PC-3 (cell line): ENCODE measurements around the gene TAOK2.

ENCODE experiments used
- CTCF ChIP-seq: fragments of 300-600 bp; sonication (generic); conservative IDR thresholded peaks from 2 replicates; pipeline ENCODE4 v1.5.1; 2017; ENCODE audit warnings: antibody characterized with exemption, low read depth, mild to moderate bottlenecking, low read length
- EZH2 ChIP-seq: fragments of 300-600 bp; sonication (generic); IDR thresholded peaks from one replicate; pipeline ENCODE4 v1.6.1; 2017; ENCODE audit warnings: antibody characterized with exemption, mild to moderate bottlenecking, low read length; ENCODE audit not compliant: unreplicated experiment
- EZH2phosphoT487 ChIP-seq: fragments of 300-600 bp; sonication (generic); IDR thresholded peaks from 2 replicates; pipeline ENCODE4 v1.6.1; 2018; ENCODE audit warnings: mild to moderate bottlenecking, antibody characterized with exemption, low read length, borderline replicate concordance

- TF ChIP-seq CTCF (no peak), EZH2phosphoT487 (no peak), EZH2 (no peak)
These were observed 2.3 kb downstream of the TAOK2 start for GRCh38 chr16:29975811-29976511.
